Osteocyte (in vitro differentiated cells): ENCODE measurements around the gene CDH4. TPM values are rescaled to one million over a fixed set of nuclear protein-coding genes. Genes with fewer than 3 reads are reported as not detected.

ENCODE experiments used
- DNase-seq: peaks from one replicate; pipeline ENCODE4 v3.0.0; 2021; ENCODE audit warnings: mixed read lengths; ENCODE audit not compliant: unreplicated experiment; ENCODE audit errors: extremely low spot score
- H3K27ac Mint-ChIP-seq: one replicate; pipeline ENCODE4 v1.8.0; 2021; ENCODE audit warnings: mild to moderate bottlenecking, mixed read lengths; ENCODE audit not compliant: unreplicated experiment
- H3K27me3 Mint-ChIP-seq: one replicate; pipeline ENCODE4 v1.8.0; 2021; ENCODE audit warnings: mixed read lengths; ENCODE audit not compliant: unreplicated experiment
- H3K36me3 Mint-ChIP-seq: one replicate; pipeline ENCODE4 v1.8.0; 2021; ENCODE audit warnings: mixed read lengths; ENCODE audit not compliant: unreplicated experiment
- H3K4me1 Mint-ChIP-seq: one replicate; pipeline ENCODE4 v1.8.0; 2021; ENCODE audit warnings: mixed read lengths; ENCODE audit not compliant: unreplicated experiment
- H3K4me3 Mint-ChIP-seq: one replicate; pipeline ENCODE4 v1.8.0; 2021; ENCODE audit warnings: mild to moderate bottlenecking, moderate library complexity, mixed read lengths; ENCODE audit not compliant: unreplicated experiment
- H3K9me3 Mint-ChIP-seq: one replicate; pipeline ENCODE4 v1.8.0; 2021; ENCODE audit warnings: mixed read lengths; ENCODE audit not compliant: unreplicated experiment
- CTCF ChIP-seq: fragments of 200-600 bp; sonication (generic); IDR thresholded peaks from 2 replicates; pipeline ENCODE4 v1.5.0; 2021; ENCODE audit warnings: antibody characterized with exemption, mild to moderate bottlenecking, moderate library complexity
- total RNA-seq: library from RNA; stranded (reverse); gene quantifications from 2 replicates; pipeline ENCODE4 v1.2.1, GENCODE V29; 2021

CDH4 gene
- total RNA-seq, 1 donor from 2014 or later = 1.3 TPM

GRCh38 chr20:61883857-61884393 is 631.9 kb downstream of the CDH4 start:
- no peaks in the 10 kb centered on the region for H3K27me3 Mint-ChIP-seq
- no peak overlapping the region for H3K4me3 Mint-ChIP-seq
- no peaks in the 10 kb centered on the region for H3K9me3 Mint-ChIP-seq
- DNase-seq = no peak
- no peak for TF ChIP-seq CTCF
- no peak overlapping the region for H3K27ac Mint-ChIP-seq
- no peaks in the 10 kb centered on the region for H3K36me3 Mint-ChIP-seq
- peaks cover 3% of the 10 kb centered on the region for H3K4me1 Mint-ChIP-seq

- Mint-ChIP-seq H3K27ac (no peak overlapping the region), H3K9me3 (peaks cover 5% of the 10 kb centered on the region), H3K36me3 (no peaks in the 10 kb centered on the region), H3K27me3 (no peaks in the 10 kb centered on the region), H3K4me3 (no peak overlapping the region), H3K4me1 (peaks cover 3% of the 10 kb centered on the region)
- no peak for TF ChIP-seq CTCF
- DNase-seq = no peak
Observed at GRCh38 chr20:61884571-61885389, 632.7 kb downstream of the CDH4 start.

- TF ChIP-seq CTCF = no peak
- peaks cover 7% of the 10 kb centered on the region for H3K9me3 Mint-ChIP-seq
- no peak for DNase-seq
- H3K4me1 Mint-ChIP-seq = peaks cover 3% of the 10 kb centered on the region
- H3K4me3 Mint-ChIP-seq = no peak overlapping the region
- no peaks in the 10 kb centered on the region for H3K27me3 Mint-ChIP-seq
- H3K27ac Mint-ChIP-seq = no peak overlapping the region
- H3K36me3 Mint-ChIP-seq = no peaks in the 10 kb centered on the region
Observed at GRCh38 chr20:61885759-61886715, 634.0 kb downstream of the CDH4 start.

- H3K9me3 Mint-ChIP-seq = peaks cover 7% of the 10 kb centered on the region
- H3K4me3 Mint-ChIP-seq = no peak overlapping the region
- H3K36me3 Mint-ChIP-seq = no peaks in the 10 kb centered on the region
- no peak overlapping the region for H3K27ac Mint-ChIP-seq
- TF ChIP-seq CTCF = peak; percentile 72
- peaks cover 3% of the 10 kb centered on the region for H3K4me1 Mint-ChIP-seq
- H3K27me3 Mint-ChIP-seq = no peaks in the 10 kb centered on the region
- no peak for DNase-seq
Observed at GRCh38 chr20:61886721-61887595, 634.9 kb downstream of the CDH4 start.
